Endothelial cell (in vitro differentiated cells): ENCODE measurements around the gene SPATA31E1. TPM values are rescaled to one million over a fixed set of nuclear protein-coding genes. Genes with fewer than 3 reads are reported as not detected.

ENCODE experiments used
- DNase-seq: peaks from one replicate; pipeline ENCODE4 v3.0.0; 2021; ENCODE audit warnings: low spot score
- H3K27ac Mint-ChIP-seq: one replicate; pipeline ENCODE4 v1.8.0; 2021; ENCODE audit warnings: mixed read lengths, inconsistent platforms; ENCODE audit not compliant: unreplicated experiment
- H3K27me3 Mint-ChIP-seq: one replicate; pipeline ENCODE4 v1.8.0; 2021; ENCODE audit warnings: mild to moderate bottlenecking, moderate library complexity, mixed read lengths, inconsistent platforms; ENCODE audit not compliant: unreplicated experiment
- H3K36me3 Mint-ChIP-seq: one replicate; pipeline ENCODE4 v1.8.0; 2021; ENCODE audit warnings: mild to moderate bottlenecking, low read depth, mixed read lengths, inconsistent platforms; ENCODE audit not compliant: unreplicated experiment
- H3K4me1 Mint-ChIP-seq: one replicate; pipeline ENCODE4 v1.8.0; 2021; ENCODE audit warnings: mild to moderate bottlenecking, mixed read lengths, inconsistent platforms; ENCODE audit not compliant: unreplicated experiment
- H3K4me3 Mint-ChIP-seq: one replicate; pipeline ENCODE4 v1.8.0; 2021; ENCODE audit warnings: mild to moderate bottlenecking, mixed read lengths, inconsistent platforms; ENCODE audit not compliant: unreplicated experiment
- H3K9me3 Mint-ChIP-seq: one replicate; pipeline ENCODE4 v1.8.0; 2021; ENCODE audit warnings: mixed read lengths, inconsistent platforms; ENCODE audit not compliant: unreplicated experiment
- CTCF ChIP-seq: fragments of 200-600 bp; sonication (generic); IDR thresholded peaks from one replicate; pipeline ENCODE4 v1.5.0; 2021; ENCODE audit warnings: antibody characterized with exemption; ENCODE audit not compliant: unreplicated experiment
- total RNA-seq: library from RNA; stranded (reverse); fragmentation: NEBNext Ultra II Directional; extraction: Animal tissue kit (Norgen Biotek cat#: 25700); gene quantifications from one replicate; pipeline ENCODE4 v1.2.1, GENCODE V29; 2021; ENCODE audit not compliant: unreplicated experiment

Gene SPATA31E1
- total RNA-seq, 1 donor from 2014 or later, result 0.05 TPM

GRCh38 chr9:87888501-87888900, 5.8 kb downstream of the SPATA31E1 start:
- H3K9me3 Mint-ChIP-seq, result no peaks in the 10 kb centered on the region
- TF ChIP-seq CTCF, result no peak
- H3K4me3 Mint-ChIP-seq, result no peak overlapping the region
- H3K4me1 Mint-ChIP-seq, result no peaks in the 10 kb centered on the region
- DNase-seq, result no peak
- no peaks in the 10 kb centered on the region for H3K36me3 Mint-ChIP-seq
- no peak overlapping the region for H3K27ac Mint-ChIP-seq
- H3K27me3 Mint-ChIP-seq, result peaks cover 6% of the 10 kb centered on the region

GRCh38 chr9:87889065-87889881, 6.6 kb downstream of the SPATA31E1 start:
- no peaks in the 10 kb centered on the region for H3K4me1 Mint-ChIP-seq
- peaks cover 6% of the 10 kb centered on the region for H3K27me3 Mint-ChIP-seq
- H3K27ac Mint-ChIP-seq, result no peak overlapping the region
- H3K36me3 Mint-ChIP-seq, result no peaks in the 10 kb centered on the region
- no peak for TF ChIP-seq CTCF
- H3K9me3 Mint-ChIP-seq, result no peaks in the 10 kb centered on the region
- DNase-seq, result no peak
- no peak overlapping the region for H3K4me3 Mint-ChIP-seq

DNA sequence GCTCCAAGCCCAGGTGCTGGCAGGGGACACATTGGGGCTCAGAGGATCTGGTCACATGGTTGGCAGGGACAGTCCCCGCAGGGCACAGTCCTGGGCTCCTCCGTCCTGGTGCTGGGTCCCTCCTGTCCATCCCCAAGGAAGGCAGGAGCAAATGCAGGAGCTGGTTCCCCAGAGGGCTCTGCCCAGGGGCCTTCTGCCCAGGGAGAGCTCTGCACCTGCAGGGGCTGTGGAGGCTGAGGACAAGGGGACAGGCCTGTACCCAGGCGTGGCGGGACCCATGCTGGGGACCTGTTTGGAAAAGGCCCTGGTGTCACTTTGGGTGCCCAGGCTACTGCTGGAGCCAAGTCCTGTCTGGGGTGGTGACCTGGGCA, 7.2 kb downstream of the SPATA31E1 start:
- DNase-seq, result no peak
- no peak overlapping the region for H3K27ac Mint-ChIP-seq

DNA sequence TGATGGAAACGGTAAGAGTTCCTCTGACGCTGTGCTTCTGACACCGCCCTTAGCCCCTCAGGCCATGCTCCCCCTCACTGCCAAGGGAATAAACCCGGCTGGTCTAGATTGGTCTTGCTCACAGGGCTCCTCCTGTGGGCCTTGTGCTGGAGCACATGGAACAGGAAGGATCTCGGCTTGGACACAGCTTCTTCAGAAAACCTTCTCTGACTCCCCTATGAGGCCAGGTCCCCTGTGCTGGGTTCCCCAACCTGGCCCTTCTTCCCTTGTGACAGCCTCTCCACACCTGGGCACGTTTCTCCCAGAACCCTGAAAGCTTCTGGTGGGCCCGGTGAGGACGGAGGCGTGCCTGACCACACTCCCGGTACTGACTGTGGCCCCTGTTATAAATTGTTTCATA, 8.2 kb downstream of the SPATA31E1 start:
- no peaks in the 10 kb centered on the region for H3K9me3 Mint-ChIP-seq
- H3K4me3 Mint-ChIP-seq, result no peak overlapping the region
- no peaks in the 10 kb centered on the region for H3K36me3 Mint-ChIP-seq
- H3K4me1 Mint-ChIP-seq, result no peaks in the 10 kb centered on the region
- H3K27ac Mint-ChIP-seq, result no peak overlapping the region
- TF ChIP-seq CTCF, result no peak
- H3K27me3 Mint-ChIP-seq, result peaks cover 5% of the 10 kb centered on the region
- no peak for DNase-seq

More for the DNA sequence above, 7.2 kb downstream of the SPATA31E1 start:
- Mint-ChIP-seq H3K4me3 (no peak overlapping the region), H3K9me3 (no peaks in the 10 kb centered on the region), H3K27me3 (peaks cover 6% of the 10 kb centered on the region), H3K4me1 (no peaks in the 10 kb centered on the region), H3K36me3 (no peaks in the 10 kb centered on the region)
- no peak for TF ChIP-seq CTCF

DNA sequence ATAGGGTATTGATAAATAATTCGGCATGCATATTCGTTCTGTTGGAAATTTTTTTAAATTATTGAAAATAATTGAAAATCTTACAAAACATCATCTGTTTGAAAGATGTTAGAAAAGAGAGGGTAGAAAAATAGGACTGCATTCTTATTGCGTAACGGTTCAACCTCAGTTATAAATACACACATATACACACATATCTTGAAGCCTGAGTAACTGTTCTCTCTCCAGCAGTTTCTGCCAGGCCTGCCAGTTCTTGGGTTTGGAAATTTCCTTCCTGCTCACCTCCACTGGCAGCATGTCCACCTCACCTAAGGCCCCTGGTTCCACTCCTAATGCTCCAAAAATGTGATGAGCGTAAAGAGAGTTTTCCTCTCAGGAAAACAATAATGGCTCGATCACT, 9.1 kb downstream of the SPATA31E1 start:
- Mint-ChIP-seq H3K36me3 (no peaks in the 10 kb centered on the region), H3K27me3 (peaks cover 1% of the 10 kb centered on the region), H3K9me3 (no peaks in the 10 kb centered on the region), H3K4me1 (no peaks in the 10 kb centered on the region), H3K4me3 (no peak overlapping the region), H3K27ac (no peak overlapping the region)
- TF ChIP-seq CTCF, result no peak
- DNase-seq, result no peak
